HK-2 (cell line): ENCODE measurements around the gene ACTMAP.

Experiments
- DNase-seq: peaks from one replicate; pipeline ENCODE4 v3.0.0-alpha.2; 2018; ENCODE audit not compliant: unreplicated experiment

The ACTMAP gene

DNA sequence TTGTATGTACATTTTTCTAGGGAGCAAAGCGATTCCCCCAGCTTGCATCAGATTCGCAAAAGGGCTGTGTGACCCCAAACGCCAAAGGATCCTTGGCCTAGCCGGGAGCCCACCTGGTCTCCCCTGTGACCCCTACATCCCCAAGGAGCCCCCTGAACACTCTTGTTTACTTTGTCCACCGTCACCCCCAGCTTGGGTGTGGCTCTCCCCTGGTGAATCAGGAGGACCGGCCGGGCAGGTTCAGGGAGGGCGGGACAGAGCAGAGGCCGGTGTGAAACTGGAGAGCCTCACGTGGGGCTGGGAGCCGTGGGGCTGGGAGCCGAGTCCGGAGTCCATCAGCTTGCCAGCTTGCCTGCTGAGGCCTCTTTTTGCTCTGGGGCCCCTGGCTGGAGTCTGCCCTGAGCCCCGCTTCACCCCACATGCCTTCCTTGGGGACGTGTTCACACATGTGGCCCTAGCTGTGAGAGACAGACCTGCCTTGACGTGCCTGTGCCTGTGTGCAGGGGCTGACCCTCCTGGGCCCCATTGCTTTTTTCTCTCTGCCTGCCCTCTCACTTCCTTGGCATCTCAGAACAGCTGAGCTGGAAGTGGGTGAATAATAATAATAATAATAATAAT, 31.4 kb downstream of the ACTMAP start:
- DNase-seq, result peak; percentile 68

DNA sequence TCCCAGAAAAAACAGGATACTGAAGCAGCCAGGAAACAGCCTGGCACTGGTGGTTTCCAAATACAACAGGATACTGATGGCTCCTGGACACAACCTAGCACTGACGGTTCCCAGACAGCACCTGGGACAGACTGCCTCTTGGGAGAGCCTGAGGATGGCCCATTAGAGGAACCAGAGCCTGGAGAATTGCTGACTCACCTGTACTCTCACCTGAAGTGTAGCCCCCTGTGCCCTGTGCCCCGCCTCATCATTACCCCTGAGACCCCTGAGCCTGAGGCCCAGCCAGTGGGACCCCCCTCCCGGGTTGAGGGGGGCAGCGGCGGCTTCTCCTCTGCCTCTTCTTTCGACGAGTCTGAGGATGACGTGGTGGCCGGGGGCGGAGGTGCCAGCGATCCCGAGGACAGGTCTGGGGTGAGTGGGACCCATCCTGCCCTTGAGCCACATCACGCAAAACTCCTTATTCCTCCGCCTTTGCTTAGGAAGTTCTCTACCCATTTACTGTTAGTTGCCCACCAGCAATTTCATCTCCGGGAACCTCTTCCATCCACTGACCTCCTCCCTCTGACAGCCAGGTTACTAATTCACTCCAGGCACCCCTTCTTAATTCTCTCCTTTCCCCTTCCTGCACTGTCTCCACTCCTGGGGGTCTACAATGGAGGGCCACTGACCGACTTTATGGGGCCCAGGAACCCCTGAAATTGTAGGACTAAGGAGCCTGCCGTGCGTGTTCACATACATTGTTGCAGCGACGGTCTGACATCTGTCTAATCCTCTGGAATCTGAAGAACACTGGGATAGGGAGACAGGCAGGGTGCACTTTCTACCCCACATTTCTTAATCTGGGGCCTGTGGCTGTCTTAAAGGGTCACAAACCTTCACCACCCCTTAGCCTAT, 32.1 kb downstream of the ACTMAP start:
- peak; percentile 29 for DNase-seq

DNA sequence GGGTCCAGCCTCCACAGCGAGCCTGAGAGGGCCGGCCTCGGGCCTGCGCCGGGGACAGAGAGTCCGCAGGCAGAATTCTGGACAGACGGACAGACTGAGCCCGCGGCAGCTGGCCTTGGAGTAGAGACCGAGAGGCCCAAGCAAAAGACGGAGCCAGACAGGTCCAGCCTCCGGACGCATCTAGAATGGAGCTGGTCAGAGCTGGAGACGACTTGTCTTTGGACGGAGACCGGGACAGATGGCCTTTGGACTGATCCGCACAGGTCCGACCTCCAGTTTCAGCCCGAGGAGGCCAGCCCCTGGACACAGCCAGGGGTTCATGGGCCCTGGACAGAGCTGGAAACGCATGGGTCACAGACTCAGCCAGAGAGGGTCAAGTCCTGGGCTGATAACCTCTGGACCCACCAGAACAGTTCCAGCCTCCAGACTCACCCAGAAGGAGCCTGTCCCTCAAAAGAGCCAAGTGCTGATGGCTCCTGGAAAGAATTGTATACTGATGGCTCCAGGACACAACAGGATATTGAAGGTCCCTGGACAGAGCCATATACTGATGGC, 32.9 kb downstream of the ACTMAP start:
- no peak for DNase-seq

DNA sequence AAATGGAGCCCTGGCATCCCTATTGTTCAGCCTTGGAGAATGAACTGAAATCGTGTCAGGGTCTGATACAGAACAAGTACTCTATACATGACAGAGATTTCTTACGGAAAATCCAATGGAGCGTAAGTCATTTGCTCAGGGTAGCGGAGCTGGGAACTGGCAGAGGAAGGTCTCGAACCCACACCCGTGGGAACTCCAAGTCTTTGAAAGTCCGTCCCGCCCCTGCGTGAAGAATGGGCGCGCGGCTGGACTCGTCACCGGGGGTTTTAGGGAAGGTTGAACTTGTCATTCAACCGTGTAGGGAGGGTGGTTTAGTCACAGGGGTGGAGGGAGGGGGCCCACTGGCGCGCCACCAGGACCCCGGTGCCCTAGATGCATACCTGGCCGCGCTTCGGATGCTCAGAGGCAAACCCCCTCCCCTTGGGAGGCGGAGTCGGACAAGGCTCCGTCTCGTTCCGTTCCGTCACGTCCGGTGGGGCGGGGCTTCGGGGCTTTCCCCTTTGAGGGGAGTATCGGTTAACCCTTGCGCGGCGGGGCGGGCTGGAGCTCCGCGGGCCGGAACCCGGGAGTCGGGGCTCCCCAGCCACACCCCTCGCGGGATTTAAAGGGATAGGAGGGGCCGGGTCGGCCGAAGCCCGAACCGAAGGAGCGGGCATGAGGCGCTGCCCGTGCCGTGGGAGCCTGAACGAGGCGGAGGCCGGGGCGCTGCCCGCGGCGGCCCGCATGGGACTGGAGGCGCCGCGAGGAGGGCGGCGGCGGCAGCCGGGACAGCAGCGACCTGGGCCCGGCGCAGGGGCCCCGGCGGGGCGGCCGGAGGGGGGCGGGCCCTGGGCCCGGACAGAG, 33.6 kb downstream of the ACTMAP start, which contains the start of the genes COQ8B and ITPKC:
Gene COQ8B, minus strand, starts transcription at position 405 of the 843 bp plus-strand sequence. CDS start 2,254 bp downstream, outside the sequence.
Gene ITPKC, plus strand, starts transcription at position 631 of the 843 bp plus-strand sequence. Its CDS starts 24 bp downstream, at position 655.
- peak; percentile 99 for DNase-seq

DNA sequence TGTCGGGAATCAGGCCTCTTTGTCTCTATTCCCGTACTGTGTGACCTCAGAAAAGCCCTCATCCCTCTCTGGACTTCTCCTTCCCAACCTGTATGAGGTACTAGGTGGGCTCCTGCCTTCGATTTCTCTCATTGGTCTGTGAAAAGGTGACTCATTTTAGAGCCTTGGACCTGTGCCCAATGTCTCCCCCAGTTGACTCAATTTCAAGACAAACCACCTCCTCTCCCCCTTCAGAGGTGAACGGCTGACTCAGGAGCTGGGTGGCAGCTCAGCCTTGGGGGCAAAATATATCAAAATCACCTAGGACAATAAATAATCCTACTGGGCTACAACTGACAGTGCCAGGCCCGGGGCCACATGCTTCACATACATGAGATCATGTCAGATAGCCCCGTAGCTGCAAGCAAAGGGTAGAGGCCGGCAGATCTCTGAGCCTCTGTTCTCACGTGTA, 34.2 kb downstream of the ACTMAP start:
- DNase-seq, result peak; percentile 85

DNA sequence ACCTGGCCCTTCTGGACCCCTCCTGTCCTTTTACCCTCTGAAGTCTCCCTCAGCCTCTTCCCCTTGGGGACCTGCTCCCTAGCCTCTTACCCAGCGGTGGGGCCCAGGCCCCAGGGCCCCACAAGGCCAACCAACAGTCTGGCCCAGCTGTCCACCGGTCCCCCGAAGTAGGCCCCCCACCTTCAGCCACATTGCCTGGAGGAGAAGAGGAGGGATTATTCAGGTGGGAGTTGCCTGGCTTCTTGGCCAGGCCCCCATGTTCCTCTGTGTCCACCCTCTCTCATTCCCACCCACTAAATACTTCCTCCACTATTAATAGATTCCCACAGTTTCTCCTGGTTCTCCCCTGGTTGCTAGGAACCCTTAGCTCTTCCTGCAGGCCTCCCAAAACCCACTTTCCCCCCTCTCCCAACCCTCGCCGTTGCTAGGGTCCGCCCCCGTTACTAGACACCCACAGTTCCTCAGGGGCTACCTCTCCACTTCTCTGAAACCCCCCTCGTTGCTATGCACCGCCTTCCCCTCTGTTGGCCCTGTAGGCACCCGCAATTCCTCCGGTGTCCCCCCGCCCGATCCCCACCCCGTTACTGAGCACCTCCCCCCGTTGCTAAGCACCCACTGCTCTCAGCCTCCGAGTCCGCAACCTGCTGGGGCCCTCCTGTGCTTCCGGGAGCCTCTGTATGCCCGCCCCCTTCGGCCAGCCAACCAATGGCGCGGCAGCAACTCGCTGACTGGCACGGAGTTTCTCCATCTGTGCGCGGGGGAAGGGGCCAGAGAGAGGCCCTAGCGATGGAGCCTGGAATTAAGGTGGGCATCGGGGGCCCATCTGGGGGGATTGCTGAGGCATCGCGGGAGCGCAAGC, 35.6 kb downstream of the ACTMAP start:
- peak; percentile 95 for DNase-seq

DNA sequence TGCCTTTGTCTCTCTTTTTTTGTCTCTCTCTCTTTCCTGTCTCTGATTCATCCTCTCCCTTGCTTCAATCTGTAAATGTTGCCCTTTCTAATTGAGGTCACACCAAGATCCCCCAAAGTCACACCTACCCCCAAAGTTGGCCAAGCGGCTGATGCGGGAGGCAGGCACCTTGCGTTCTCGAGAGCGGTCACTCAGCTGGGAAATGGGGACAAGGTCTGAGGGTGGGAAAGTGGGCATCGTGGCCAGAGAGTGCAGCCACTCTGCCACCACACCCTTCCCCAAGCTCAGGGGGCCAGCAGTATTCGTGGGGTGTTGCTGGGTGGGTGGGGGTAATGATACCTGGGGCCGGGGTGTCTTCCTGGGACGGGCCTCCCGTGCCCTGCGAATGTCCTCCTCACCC, 36.3 kb downstream of the ACTMAP start:
- no peak for DNase-seq

DNA sequence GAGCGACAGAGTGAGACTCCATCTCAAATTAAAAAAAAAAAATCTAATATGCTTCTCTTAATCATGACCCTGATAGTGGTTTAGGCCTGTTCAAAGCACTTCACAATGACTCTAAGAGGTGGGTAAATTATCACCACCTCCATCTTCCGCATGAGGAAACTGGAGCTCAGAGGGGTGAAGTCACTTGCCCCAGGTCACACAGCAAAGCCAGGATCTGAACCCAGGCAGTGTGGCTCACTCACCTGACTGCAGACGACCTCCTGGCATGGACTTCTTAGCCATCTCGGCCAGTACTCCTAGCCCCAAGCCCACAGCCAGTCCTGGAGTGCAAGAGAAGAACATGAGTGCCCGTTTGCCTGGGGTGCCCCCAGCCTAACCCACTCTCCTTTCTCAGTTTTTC, 40.5 kb downstream of the ACTMAP start:
- DNase-seq, result no peak

DNA sequence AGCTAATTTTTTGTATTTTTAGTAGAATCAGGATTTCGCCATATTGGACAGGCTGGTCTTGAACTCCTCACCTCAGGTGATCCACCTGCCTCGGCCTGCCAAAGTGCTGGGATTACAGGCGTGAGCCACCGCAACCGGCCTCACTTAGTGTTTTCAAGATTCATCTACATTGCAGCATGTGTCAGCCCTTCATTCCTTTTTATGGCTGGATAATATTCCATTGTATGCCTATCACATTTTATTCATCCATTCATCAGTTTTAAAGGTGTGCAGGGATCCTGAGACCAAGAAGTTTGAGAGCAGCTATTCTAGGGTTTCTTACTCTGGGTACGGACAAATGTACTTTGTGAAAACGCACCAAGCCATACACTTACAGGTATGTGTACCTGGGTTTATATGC, 42.7 kb downstream of the ACTMAP start:
- no peak for DNase-seq

DNA sequence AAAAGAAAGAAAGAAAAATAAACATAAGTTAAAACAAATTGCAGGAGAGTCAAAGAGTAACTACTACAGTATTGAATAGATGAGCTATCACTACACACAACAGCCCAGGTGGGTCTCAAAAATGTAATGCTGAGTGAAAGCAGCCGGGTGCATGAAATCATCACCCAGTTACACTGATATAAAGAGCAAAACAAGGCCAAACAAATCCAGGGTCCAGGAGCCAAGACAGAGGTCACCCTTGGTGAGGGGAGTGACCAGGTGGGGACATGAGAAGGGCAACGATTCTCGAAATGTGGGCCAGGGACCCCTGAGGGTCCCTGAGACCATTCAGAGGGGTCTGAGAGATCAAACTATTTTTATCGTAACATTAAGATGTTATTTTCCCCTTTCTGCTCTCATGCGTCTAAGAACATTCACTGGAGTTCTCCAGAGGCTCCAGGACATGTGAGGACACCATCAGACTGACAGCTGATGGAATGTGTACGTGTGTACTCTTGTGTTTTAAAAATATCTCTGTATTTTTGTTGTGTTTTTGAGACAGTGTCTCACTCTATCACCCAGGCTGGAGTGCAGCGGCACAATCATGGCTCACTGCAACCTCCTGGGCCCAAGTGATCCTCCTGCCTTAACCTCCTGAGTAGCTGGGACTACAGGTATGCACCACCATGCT, 44.2 kb downstream of the ACTMAP start:
- DNase-seq, result no peak

DNA sequence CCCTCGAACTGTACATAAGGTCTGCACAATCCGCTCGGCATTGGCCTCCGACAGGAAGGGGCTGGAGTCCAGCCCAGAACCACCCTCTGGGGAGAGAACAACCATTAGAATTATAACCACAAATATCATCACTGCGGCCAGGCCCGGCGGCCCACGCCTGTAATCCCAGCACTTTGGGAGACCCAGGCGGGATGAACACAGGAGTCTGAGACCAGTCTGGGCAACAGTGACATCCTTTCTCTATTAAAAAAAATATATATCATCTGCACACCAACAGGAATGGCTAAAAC, 45.0 kb downstream of the ACTMAP start:
- no peak for DNase-seq

DNA sequence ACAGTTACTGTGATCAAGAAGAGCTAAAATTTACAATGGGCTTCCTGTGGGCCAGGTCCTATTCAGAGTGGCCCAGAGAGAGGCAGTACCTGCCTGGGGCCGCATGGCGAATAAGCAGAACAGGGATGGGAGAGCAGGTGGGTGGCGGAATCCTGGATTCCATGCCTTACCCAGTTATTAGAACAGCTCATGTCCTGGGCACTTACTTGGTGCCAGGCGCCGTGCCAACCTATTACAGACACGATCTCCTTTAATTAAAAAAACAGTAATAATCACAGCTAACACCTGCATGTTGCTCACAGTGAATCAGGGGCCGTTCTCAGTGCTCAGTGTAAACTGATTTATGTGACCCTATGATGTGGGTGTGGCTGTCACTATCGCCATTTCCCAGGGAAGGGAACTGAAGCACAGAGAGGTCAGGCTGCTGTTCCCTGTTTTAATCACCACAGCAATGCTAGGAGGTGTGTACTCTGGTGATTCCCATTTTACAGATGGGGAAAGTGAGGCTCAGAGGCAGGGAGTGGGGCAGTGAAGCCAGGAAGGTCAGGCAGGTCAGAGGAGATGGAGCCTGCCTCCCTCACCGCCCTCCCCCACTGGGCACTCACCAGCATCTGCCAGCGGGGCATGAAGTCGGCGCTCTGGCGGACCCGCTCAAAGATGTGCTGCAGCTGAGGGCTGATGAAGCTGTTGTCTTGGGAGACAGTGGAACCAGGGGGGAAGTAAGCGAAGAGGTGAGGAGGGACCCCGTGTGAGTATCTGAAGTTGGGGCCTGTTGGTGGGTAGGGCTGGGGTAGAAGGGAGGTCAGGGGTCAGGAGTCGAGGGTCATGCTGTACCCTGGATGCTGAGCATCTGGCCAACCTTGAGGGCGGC, 45.6 kb downstream of the ACTMAP start:
- DNase-seq, result no peak

DNA sequence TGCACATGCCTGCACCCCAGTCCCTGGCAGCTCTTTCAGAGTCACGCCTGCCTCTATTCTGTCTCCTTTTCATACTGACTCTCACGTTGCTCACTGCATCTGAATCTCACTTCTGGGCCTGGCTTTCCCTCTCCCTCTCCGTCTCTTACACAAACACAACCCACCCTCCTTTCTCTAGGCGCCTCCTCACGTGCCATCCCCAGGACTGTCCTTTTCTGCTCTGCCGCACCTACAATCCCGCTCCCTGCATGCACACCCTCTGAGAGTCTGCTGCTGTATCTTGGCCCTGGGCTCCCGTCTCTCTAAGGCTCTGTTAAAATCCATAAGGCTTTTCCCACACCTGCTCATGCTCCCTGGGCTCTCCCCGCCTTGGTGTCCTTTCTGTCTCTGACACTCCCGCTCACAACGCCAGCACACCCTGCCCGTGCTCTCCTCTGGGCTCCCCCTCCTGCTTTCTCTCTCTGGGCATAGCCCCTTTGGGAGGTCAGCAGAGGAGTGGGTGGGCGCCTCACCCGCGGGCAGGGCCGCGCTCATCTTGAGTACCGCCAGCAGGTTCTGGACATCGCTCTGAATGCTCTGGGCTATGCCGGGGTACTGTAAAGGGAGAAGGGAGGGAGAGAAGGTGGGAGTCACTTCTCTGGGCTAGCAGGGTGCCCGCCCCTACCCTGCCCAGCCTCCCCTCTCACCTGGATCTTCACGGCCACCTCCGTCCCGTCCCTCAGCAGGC, 47.1 kb downstream of the ACTMAP start:
- DNase-seq, result no peak

DNA sequence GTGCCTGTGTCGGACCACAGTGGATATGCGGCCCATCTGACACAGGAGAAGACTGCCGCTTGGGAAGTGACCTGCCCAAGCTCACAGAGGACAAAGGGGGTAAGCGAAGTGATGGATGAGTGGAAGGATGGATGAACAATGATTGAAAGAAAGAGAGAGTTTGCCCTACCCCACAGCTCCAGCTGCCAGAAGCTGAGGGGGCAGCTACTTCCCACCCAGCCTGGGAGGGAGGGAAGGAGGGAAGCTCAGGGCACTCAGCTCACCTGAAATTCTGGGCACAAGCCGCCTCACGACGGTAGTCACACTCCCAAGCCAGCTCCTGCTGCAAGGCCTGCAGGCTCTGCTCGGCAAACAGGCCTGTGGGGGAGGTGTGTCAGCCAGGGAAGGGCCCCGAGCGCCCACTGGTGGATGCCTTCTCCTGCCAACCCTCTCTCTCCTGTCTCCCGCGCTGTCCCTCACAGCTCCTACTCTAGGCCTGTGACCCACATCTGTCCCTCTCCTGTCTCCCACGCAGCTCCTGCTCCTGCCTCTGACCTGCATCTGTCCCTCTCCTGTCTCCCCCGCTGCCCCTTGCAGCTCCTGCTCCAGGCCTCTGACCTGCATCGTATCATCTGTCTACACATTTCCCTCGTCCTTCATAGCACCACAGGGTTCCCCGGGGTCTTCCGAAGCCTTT, 47.8 kb downstream of the ACTMAP start:
- no peak for DNase-seq

DNA sequence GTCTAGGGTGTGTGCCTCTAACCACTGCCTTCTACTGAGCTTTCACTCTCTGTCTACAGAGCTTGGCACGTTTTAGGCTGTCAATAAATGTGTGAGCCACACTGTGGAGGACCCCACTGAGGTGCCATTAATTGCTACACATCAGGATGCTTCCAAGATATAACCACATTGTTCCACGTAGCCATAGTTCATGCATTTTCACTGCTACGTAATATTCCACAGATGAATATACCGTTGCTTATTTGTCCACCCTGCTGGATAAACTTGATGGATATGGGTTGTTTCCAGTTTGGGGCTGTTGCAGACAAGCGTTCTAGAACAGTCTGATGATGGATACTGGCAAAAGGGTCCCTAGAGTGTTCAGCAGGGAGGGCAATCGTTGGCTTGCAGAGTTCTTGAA, 48.5 kb downstream of the ACTMAP start:
- no peak for DNase-seq

DNA sequence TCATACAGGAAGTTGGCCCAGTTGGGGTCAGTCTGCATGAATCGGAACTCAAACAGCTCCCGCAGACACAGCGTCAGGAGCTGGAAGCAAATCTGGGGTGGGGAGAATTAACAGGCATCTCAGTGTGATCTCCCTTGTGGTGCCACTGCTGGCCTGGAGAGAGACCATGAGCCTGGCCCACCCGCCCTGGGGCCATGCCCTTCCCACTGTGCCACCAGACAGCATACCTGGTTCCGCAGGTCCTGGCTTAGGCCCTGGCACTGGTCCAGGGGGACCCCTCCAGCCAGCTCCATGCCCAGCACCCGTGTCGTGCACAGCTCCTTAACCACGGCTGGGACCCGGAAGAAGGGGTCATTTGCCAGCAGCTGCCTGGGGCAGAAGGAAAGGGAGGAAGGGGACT, 50.2 kb downstream of the ACTMAP start:
- DNase-seq, result no peak

DNA sequence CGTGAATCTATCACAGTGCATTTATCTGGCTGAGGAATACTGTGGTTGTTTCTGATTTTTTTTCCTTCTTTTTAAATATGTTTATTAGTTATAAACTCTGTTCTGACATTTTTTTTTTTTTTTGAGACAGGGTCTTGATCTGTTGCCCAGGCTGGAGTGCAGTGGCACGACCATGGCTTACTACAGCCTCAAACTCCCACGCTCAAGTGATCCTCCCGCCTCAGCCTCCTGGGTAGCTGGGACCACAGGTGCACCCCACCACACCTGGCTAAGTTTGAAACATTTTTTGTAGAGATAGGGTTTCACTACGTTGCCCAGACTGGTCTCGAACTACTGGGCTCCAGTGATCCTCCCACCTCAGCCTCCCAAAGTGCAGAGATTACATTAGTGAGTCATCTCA, 53.3 kb downstream of the ACTMAP start:
- no peak for DNase-seq

DNA sequence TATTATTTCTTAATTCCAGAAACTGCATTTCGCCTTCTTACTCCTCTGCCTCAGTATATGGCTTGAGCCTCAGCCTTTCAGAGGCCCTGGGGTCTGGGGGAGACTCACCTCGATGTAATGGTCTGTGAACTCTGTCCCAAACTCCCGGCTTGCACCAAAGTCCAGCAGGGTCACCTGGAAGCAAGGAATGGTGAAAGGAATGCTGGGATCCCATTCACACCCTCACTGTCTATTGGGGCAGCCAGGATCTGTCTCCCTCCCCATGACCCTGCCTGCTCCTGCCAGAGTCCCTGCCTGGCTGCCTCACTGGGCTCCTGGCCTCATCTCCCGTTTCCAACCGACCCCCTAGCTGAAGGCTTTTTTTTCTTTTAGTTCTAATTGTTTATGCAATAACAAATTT, 54.4 kb downstream of the ACTMAP start:
- no peak for DNase-seq
